Measurements from ENCODE around the gene CLRN1. TPM values are rescaled to one million over a fixed set of nuclear protein-coding genes. Genes with fewer than 3 reads are reported as not detected.

Gene CLRN1
- total RNA-seq, 3 donors from 2014 or later (not counting 1 experiment from before 2014, with no cell fraction given): not detected

DNA sequence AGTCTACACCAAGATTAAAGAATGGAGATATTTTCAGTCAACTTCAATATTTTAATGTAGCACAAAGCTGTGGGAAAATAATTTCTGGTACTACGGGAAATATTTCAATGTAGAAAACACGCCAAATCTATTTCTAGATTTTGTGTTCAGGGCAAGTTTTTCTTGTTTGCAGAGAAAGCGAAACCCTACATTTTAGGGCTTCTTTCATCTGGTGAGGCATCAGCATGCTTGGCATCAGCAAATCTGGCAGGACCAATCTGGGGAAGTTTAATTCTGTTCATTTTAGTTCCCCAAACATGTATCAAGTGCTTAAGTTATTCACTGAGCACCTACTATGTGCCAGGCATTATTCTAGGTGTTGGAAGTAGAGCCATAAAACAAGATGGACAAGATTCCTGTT lies 30.3 kb downstream of the CLRN1 start:
- no peaks in the 10 kb centered on the region for H3K9me3 ChIP-seq (ENCODE audit: control insufficient read depth, insufficient read depth, low read length)
- H3K36me3 ChIP-seq (ENCODE audit: control insufficient read depth, insufficient read depth, low read length): no peaks in the 10 kb centered on the region
- Mint-ChIP-seq H3K27ac (no peak overlapping the region), H3K9me3 (no peaks in the 10 kb centered on the region), H3K4me3 (no peak overlapping the region), H3K27me3 (ENCODE audit: low read depth in 2 of 2) (peaks cover 19 to 22% of the 10 kb centered on the region in 2 donors), H3K36me3 (no peaks in the 10 kb centered on the region), H3K4me1 (no peaks in the 10 kb centered on the region)
- H3K27me3 ChIP-seq (ENCODE audit: control insufficient read depth, insufficient read depth, low read length): no peaks in the 10 kb centered on the region
- intact Hi-C loops (cut with micrococcal nuclease): no loop called here
- DNase-seq (no peak), ATAC-seq (no peak)
- no peak overlapping the region for H3K27ac ChIP-seq (ENCODE audit: low read length)
- 92% methylated on average over 3 of the region's 3 CpGs for WGBS (ENCODE audit: insufficient coverage)
- TF ChIP-seq, protein P1, sequence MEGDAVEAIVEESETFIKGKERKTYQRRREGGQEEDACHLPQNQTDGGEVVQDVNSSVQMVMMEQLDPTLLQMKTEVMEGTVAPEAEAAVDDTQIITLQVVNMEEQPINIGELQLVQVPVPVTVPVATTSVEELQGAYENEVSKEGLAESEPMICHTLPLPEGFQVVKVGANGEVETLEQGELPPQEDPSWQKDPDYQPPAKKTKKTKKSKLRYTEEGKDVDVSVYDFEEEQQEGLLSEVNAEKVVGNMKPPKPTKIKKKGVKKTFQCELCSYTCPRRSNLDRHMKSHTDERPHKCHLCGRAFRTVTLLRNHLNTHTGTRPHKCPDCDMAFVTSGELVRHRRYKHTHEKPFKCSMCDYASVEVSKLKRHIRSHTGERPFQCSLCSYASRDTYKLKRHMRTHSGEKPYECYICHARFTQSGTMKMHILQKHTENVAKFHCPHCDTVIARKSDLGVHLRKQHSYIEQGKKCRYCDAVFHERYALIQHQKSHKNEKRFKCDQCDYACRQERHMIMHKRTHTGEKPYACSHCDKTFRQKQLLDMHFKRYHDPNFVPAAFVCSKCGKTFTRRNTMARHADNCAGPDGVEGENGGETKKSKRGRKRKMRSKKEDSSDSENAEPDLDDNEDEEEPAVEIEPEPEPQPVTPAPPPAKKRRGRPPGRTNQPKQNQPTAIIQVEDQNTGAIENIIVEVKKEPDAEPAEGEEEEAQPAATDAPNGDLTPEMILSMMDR (IDR thresholded peaks at IDR 0.05): no peak
- H3K4me3 ChIP-seq (ENCODE audit: low read length): no peak overlapping the region
- H3K4me1 ChIP-seq (ENCODE audit: control insufficient read depth, insufficient read depth, low read length): no peaks in the 10 kb centered on the region

DNA sequence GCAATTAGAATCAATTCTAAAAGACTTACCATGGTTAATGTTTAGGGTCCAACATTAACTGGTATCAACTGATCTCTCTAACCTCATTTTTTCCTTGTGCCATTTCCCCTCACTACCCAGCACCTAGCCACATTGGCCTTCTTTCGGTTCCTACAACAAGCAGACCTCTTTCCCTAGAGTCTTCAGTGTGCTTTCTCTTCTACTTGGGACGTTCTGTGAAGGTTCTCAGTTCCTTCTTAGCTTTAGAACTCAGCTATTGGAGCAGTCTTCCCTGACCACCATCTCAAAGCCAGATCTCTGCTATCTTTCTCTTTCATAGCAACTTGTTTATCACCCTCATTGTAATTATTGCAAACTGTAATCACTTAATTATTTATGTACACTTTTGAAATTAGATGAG lies 35.8 kb downstream of the CLRN1 start:
- Mint-ChIP-seq H3K27ac (no peak overlapping the region), H3K36me3 (no peaks in the 10 kb centered on the region), H3K9me3 (no peaks in the 10 kb centered on the region), H3K4me3 (no peak overlapping the region), H3K27me3 (ENCODE audit: low read depth in 2 of 2) (peaks cover 26 to 32% of the 10 kb centered on the region in 2 donors), H3K4me1 (no peaks in the 10 kb centered on the region)
- intact Hi-C loops (cut with micrococcal nuclease): no loop called here
- TF ChIP-seq, protein P1 (IDR thresholded peaks at IDR 0.05): no peak
- no peaks in the 10 kb centered on the region for H3K27me3 ChIP-seq (ENCODE audit: control insufficient read depth, insufficient read depth, low read length)
- H3K4me1 ChIP-seq (ENCODE audit: control insufficient read depth, insufficient read depth, low read length): no peaks in the 10 kb centered on the region
- no peak for ATAC-seq
- H3K4me3 ChIP-seq (ENCODE audit: low read length): no peak overlapping the region
- 40% methylated on average over 2 of the region's 2 CpGs for WGBS (ENCODE audit: insufficient coverage)
- H3K9me3 ChIP-seq (ENCODE audit: control insufficient read depth, insufficient read depth, low read length): no peaks in the 10 kb centered on the region
- H3K27ac ChIP-seq (ENCODE audit: low read length): no peak overlapping the region
- no peaks in the 10 kb centered on the region for H3K36me3 ChIP-seq (ENCODE audit: control insufficient read depth, insufficient read depth, low read length)
- no peak for DNase-seq

DNA sequence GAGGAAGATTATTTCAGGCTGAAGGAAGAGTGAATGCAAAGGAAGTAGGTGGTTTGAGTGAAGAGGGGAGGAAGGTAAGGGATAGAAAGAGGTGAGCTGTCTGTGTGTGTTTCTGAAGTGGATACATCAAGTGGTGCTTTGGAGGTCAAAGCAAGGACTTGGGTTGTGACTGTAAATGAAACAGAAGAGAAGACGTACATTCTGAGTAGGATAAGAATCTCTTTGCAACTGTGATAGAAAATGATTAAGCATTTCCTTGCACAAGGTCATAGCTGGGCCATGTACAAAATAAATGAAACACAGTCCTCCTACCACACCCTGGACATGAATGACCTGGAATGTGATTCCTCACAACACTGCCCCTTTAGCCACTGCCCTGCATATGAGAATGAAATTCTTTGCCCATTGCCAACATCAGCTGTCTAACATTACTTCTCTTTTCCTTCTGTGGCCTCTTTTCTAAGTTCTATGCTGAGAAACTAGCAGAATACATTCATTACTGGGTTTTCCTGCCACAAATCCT lies 39.0 kb downstream of the CLRN1 start:
- Mint-ChIP-seq H3K4me1 (no peaks in the 10 kb centered on the region), H3K36me3 (no peaks in the 10 kb centered on the region), H3K9me3 (no peaks in the 10 kb centered on the region), H3K4me3 (no peak overlapping the region), H3K27me3 (ENCODE audit: low read depth in 2 of 2) (peaks cover 20 to 33% of the 10 kb centered on the region in 2 donors), H3K27ac (no peak overlapping the region)
- ATAC-seq (no peak), DNase-seq (no peak)
- 0% methylated on average over 1 of the region's 1 CpG for WGBS (ENCODE audit: insufficient coverage)
- Histone ChIP-seq H3K9me3 (ENCODE audit: control insufficient read depth, insufficient read depth, low read length) (no peaks in the 10 kb centered on the region), H3K4me3 (ENCODE audit: low read length) (no peak overlapping the region), H3K4me1 (ENCODE audit: control insufficient read depth, insufficient read depth, low read length) (no peaks in the 10 kb centered on the region), H3K36me3 (ENCODE audit: control insufficient read depth, insufficient read depth, low read length) (no peaks in the 10 kb centered on the region), H3K27me3 (ENCODE audit: control insufficient read depth, insufficient read depth, low read length) (no peaks in the 10 kb centered on the region), H3K27ac (ENCODE audit: low read length) (no peak overlapping the region)
- TF ChIP-seq, protein P1 (IDR thresholded peaks at IDR 0.05): no peak
- intact Hi-C loops (cut with micrococcal nuclease): no loop called here

DNA sequence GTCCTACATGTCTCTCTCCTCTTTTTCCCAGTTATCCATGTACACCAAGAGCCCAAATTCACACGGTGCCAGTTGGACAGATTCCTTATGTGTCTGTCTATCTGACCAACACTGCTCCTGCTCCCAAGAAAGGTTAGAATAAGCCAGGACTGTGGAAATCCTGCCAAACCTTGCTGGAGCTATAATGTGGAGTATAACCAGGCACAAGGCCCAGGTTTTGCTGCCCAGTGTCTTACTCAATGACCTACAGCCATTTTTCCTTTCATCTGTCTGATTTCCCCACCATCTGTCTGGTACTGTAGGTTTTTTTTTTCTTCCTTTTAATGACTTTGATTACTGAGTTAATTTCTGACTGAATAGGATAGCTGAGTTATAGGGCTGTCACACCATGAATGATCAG lies 40.8 kb downstream of the CLRN1 start:
- no peak overlapping the region for H3K4me3 ChIP-seq (ENCODE audit: low read length)
- no peaks in the 10 kb centered on the region for H3K9me3 ChIP-seq (ENCODE audit: control insufficient read depth, insufficient read depth, low read length)
- no peaks in the 10 kb centered on the region for H3K27me3 ChIP-seq (ENCODE audit: control insufficient read depth, insufficient read depth, low read length)
- H3K36me3 ChIP-seq (ENCODE audit: control insufficient read depth, insufficient read depth, low read length): no peaks in the 10 kb centered on the region
- H3K27ac ChIP-seq (ENCODE audit: low read length): no peak overlapping the region
- no peak overlapping the region for H3K4me3 Mint-ChIP-seq
- TF ChIP-seq, protein P1 (IDR thresholded peaks at IDR 0.05): no peak
- no peak for ATAC-seq
- H3K36me3 Mint-ChIP-seq: no peaks in the 10 kb centered on the region
- H3K9me3 Mint-ChIP-seq: no peaks in the 10 kb centered on the region
- H3K27me3 Mint-ChIP-seq (ENCODE audit: low read depth in 2 of 2): peaks cover 12 to 19% of the 10 kb centered on the region in 2 donors
- WGBS (ENCODE audit: insufficient coverage): 100% methylated on average over 1 of the region's 1 CpG
- DNase-seq: no peak
- no peak overlapping the region for H3K27ac Mint-ChIP-seq
- no peaks in the 10 kb centered on the region for H3K4me1 ChIP-seq (ENCODE audit: control insufficient read depth, insufficient read depth, low read length)
- H3K4me1 Mint-ChIP-seq: no peaks in the 10 kb centered on the region
- intact Hi-C loops (cut with micrococcal nuclease): no loop called here
